K562 (cell line): ENCODE data around the gene ACAD8. TPM values are rescaled to one million over a fixed set of nuclear protein-coding genes. Genes with fewer than 3 reads are reported as not detected.

Source experiments
- C11orf30 ChIP-seq: fragments of 450-650 bp; IDR thresholded peaks from 2 replicates; pipeline ENCODE4 v1.6.1; 2016; ENCODE audit warnings: low read depth, mild to moderate bottlenecking
- GATAD2A ChIP-seq: fragments of 450-650 bp; IDR thresholded peaks from 2 replicates; pipeline ENCODE4 v1.6.1; 2017
- HIVEP1 ChIP-seq: fragments of 250-450 bp; sonication (Bioruptor Pico); IDR thresholded peaks from 2 replicates; pipeline ENCODE4 v1.4.0; 2020; ENCODE audit warnings: mild to moderate bottlenecking
- HNRNPL ChIP-seq: fragments of 200-400 bp; formaldehyde crosslinking; IDR thresholded peaks from 2 replicates; pipeline ENCODE4 v1.6.1; 2017; ENCODE audit warnings: low read depth, mild to moderate bottlenecking, low read length
- KDM5B ChIP-seq: fragments of 200-600 bp; sonication (generic); IDR thresholded peaks from 2 replicates; pipeline ENCODE4 v1.6.1; 2012; ENCODE audit warnings: low read depth, mild to moderate bottlenecking, moderate library complexity, low read length, control low read depth, inconsistent platforms; ENCODE audit not compliant: insufficient replicate concordance
- MEIS2 ChIP-seq: fragments of 450-650 bp; IDR thresholded peaks from 2 replicates; pipeline ENCODE4 v1.6.1; 2014; ENCODE audit warnings: mild to moderate bottlenecking; ENCODE audit not compliant: partially characterized antibody
- NR2F6 ChIP-seq: fragments of 450-650 bp; formaldehyde crosslinking; IDR thresholded peaks from 2 replicates; pipeline ENCODE4 v1.4.0; 2020; ENCODE audit warnings: mild to moderate bottlenecking
- PHF8 ChIP-seq: fragments of 200-600 bp; sonication (generic); IDR thresholded peaks from 2 replicates; pipeline ENCODE4 v1.6.1; 2012; ENCODE audit warnings: mixed run types, mild to moderate bottlenecking, inconsistent platforms, low read length, moderate library complexity, borderline replicate concordance
- POLR2H ChIP-seq: IDR thresholded peaks from 2 replicates; pipeline ENCODE4 v1.6.1; 2016; ENCODE audit warnings: missing genetic modification characterization, low read depth, mild to moderate bottlenecking, control low read depth, missing compliant biosample characterization, moderate library complexity
- RBM22 ChIP-seq: fragments of 200-400 bp; formaldehyde crosslinking; IDR thresholded peaks from 2 replicates; pipeline ENCODE4 v1.6.1; 2018; ENCODE audit warnings: low read length, low read depth; ENCODE audit not compliant: poor library complexity, severe bottlenecking
- SMARCB1 ChIP-seq: IDR thresholded peaks from 2 replicates; pipeline ENCODE4 v1.6.1; 2011; ENCODE audit warnings: improper control_type of control experiment, low read depth; ENCODE audit not compliant: insufficient read length
- ZBTB7A ChIP-seq: IDR thresholded peaks from 2 replicates; pipeline ENCODE4 v1.6.1; 2011; ENCODE audit warnings: low read depth, mild to moderate bottlenecking, low read length, moderate library complexity, borderline replicate concordance; ENCODE audit not compliant: control insufficient read depth
- ZC3H4 ChIP-seq: sonication (generic); formaldehyde crosslinking; IDR thresholded peaks from 2 replicates; pipeline ENCODE4 v1.9.0; 2021; ENCODE audit warnings: missing genetic modification reagents, borderline replicate concordance
- ZFX ChIP-seq: sonication (generic); formaldehyde crosslinking; IDR thresholded peaks from 2 replicates; pipeline ENCODE4 v1.8.0; 2022; ENCODE audit warnings: mild to moderate bottlenecking, missing genetic modification reagents, moderate library complexity
- polyA plus RNA-seq, 8 experiments: library from polyadenylated mRNA; depleted of rRNA in 4 of 8; stranded (reverse) in 5 of 8; unstranded in 3 of 8; fragments of >200 nt; fragmentation: Nextera tagmentation in 2 of 8; fragmentation: Illumina TruSeq in 1 of 8; extraction: Ambion mirVana in 2 of 8; extraction: Trizol in 1 of 8; gene quantifications; 2 replicates each; pipeline versions ENCODE4 v1.2.1 to v1.2.3, GENCODE V29; 2011 to 2014; ENCODE audit warnings: inconsistent platforms in 1 of 8, missing spikeins in 1 of 8
- total RNA-seq, 7 experiments: library from RNA; depleted of rRNA in 6 of 7; stranded (reverse); fragments of >200 nt in 6 of 7; fragmentation: Illumina TruSeq in 2 of 7; extraction: Trizol in 2 of 7; gene quantifications; 2 replicates each; pipeline versions ENCODE4 v1.2.1 to v1.2.3, GENCODE V29; 2011 to 2021; ENCODE audit warnings: low replicate concordance in 1 of 7
- TF ChIP-seq, protein P1 (sequence below): fragments of 450-650 bp; conservative IDR thresholded peaks from 2 replicates; pipeline ENCODE4 v1.6.1; 2016; ENCODE audit warnings: missing genetic modification characterization, low read depth, mild to moderate bottlenecking, control low read depth, missing compliant biosample characterization
- TF ChIP-seq, protein P2 (sequence below): sonication (generic); formaldehyde crosslinking; IDR thresholded peaks from 2 replicates; pipeline ENCODE4 v1.8.1; 2023; ENCODE audit warnings: mild to moderate bottlenecking, missing genetic modification reagents
- TF ChIP-seq, protein P3 (sequence below): fragments of 450-650 bp; IDR thresholded peaks from 2 replicates; pipeline ENCODE4 v1.6.1; 2017; ENCODE audit warnings: antibody characterized with exemption, mild to moderate bottlenecking
- TF ChIP-seq, protein P4 (sequence below): sonication (generic); formaldehyde crosslinking; IDR thresholded peaks from 2 replicates; pipeline ENCODE4 v1.8.0; 2022; ENCODE audit warnings: mild to moderate bottlenecking, low read depth, missing genetic modification reagents

The ACAD8 gene
- total and polyA plus RNA-seq, 9 of the 15 experiments (the other 6 are each of a cell fraction or from before 2014, with no cell fraction given), result 6.5 to 34.1 (median 20.1) TPM

DNA sequence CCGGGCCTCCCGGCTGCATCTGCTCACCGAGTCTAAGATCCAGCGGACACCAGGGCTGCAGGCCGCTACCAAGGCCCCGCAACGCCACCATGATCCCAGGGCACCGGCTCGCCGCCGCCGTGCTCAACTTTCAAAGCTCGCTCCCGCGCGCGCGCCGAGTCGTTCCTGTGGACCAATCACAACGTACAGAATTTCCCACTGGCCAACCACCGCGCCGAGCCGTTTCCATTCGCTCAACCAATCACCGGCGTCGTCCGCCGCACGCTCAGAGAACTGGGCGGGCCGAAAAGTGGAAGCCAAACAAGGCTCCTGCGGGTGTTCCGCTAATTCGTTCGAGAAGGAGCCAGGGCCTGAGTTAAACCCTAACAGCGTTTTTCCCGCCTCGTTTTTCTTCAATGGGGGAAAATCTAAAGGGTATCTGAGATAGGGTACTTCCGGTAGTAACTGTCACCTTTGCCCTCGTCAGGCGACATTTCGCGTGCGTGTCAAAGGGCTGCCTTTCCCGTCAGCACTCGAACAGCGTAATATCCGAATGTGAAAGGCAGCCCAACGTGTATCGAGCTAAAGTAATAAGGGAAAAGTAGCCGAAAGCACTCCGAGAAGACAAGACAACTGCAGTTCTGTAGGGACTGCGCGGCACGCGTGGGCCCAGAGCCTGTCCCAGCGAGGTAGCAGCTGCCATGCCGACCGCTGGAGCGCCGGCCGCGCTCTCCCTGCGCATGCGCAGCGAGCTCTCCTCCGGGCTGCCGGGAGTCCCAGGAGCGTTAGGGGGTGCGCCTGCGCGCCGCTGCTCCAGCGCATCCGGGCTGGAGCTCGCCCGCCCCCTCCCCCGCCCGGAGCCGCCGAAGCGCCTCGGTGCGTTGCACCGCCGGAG lies 29.3 kb upstream of the ACAD8 start, which contains the start of the genes NCAPD3 and VPS26B (continued):
- TF ChIP-seq, protein P1, sequence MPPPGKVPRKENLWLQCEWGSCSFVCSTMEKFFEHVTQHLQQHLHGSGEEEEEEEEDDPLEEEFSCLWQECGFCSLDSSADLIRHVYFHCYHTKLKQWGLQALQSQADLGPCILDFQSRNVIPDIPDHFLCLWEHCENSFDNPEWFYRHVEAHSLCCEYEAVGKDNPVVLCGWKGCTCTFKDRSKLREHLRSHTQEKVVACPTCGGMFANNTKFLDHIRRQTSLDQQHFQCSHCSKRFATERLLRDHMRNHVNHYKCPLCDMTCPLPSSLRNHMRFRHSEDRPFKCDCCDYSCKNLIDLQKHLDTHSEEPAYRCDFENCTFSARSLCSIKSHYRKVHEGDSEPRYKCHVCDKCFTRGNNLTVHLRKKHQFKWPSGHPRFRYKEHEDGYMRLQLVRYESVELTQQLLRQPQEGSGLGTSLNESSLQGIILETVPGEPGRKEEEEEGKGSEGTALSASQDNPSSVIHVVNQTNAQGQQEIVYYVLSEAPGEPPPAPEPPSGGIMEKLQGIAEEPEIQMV (tag), result no peak
- no peak for TF ChIP-seq SMARCB1
- TF ChIP-seq C11orf30, result peak; percentile 48
- peak; percentile 94 for TF ChIP-seq ZFX
- TF ChIP-seq NR2F6 (CRISPR knock-in tag), result 0 out of 2 replicates have a peak, but pooled peaks have one; percentile 45
- TF ChIP-seq ZBTB7A, result peak; percentile 4; the same call in 1 of the 2 replicates
- peak; percentile 80 for TF ChIP-seq KDM5B
- TF ChIP-seq, protein P2, sequence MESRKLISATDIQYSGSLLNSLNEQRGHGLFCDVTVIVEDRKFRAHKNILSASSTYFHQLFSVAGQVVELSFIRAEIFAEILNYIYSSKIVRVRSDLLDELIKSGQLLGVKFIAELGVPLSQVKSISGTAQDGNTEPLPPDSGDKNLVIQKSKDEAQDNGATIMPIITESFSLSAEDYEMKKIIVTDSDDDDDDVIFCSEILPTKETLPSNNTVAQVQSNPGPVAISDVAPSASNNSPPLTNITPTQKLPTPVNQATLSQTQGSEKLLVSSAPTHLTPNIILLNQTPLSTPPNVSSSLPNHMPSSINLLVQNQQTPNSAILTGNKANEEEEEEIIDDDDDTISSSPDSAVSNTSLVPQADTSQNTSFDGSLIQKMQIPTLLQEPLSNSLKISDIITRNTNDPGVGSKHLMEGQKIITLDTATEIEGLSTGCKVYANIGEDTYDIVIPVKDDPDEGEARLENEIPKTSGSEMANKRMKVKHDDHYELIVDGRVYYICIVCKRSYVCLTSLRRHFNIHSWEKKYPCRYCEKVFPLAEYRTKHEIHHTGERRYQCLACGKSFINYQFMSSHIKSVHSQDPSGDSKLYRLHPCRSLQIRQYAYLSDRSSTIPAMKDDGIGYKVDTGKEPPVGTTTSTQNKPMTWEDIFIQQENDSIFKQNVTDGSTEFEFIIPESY, result no peak
- TF ChIP-seq, protein P3, sequence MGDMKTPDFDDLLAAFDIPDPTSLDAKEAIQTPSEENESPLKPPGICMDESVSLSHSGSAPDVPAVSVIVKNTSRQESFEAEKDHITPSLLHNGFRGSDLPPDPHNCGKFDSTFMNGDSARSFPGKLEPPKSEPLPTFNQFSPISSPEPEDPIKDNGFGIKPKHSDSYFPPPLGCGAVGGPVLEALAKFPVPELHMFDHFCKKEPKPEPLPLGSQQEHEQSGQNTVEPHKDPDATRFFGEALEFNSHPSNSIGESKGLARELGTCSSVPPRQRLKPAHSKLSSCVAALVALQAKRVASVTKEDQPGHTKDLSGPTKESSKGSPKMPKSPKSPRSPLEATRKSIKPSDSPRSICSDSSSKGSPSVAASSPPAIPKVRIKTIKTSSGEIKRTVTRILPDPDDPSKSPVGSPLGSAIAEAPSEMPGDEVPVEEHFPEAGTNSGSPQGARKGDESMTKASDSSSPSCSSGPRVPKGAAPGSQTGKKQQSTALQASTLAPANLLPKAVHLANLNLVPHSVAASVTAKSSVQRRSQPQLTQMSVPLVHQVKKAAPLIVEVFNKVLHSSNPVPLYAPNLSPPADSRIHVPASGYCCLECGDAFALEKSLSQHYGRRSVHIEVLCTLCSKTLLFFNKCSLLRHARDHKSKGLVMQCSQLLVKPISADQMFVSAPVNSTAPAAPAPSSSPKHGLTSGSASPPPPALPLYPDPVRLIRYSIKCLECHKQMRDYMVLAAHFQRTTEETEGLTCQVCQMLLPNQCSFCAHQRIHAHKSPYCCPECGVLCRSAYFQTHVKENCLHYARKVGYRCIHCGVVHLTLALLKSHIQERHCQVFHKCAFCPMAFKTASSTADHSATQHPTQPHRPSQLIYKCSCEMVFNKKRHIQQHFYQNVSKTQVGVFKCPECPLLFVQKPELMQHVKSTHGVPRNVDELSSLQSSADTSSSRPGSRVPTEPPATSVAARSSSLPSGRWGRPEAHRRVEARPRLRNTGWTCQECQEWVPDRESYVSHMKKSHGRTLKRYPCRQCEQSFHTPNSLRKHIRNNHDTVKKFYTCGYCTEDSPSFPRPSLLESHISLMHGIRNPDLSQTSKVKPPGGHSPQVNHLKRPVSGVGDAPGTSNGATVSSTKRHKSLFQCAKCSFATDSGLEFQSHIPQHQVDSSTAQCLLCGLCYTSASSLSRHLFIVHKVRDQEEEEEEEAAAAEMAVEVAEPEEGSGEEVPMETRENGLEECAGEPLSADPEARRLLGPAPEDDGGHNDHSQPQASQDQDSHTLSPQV, result 0 out of 2 replicates have a peak, but pooled peaks have one; percentile 56
- TF ChIP-seq RBM22, result no peak
- peak; percentile 91 for TF ChIP-seq PHF8
- TF ChIP-seq, protein P4, sequence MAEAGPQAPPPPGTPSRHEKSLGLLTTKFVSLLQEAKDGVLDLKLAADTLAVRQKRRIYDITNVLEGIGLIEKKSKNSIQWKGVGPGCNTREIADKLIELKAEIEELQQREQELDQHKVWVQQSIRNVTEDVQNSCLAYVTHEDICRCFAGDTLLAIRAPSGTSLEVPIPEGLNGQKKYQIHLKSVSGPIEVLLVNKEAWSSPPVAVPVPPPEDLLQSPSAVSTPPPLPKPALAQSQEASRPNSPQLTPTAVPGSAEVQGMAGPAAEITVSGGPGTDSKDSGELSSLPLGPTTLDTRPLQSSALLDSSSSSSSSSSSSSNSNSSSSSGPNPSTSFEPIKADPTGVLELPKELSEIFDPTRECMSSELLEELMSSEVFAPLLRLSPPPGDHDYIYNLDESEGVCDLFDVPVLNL (CRISPR knock-in tag), result peak; percentile 95
- no peak for TF ChIP-seq GATAD2A
- peak; percentile 98 for TF ChIP-seq MEIS2
- TF ChIP-seq HIVEP1, result no peak
- TF ChIP-seq ZC3H4 (CRISPR knock-in tag), result no peak
- peak; percentile 92 for TF ChIP-seq POLR2H (tag)
- no peak for TF ChIP-seq HNRNPL
